Measurements from ENCODE around the gene NOC3L.

DNA sequence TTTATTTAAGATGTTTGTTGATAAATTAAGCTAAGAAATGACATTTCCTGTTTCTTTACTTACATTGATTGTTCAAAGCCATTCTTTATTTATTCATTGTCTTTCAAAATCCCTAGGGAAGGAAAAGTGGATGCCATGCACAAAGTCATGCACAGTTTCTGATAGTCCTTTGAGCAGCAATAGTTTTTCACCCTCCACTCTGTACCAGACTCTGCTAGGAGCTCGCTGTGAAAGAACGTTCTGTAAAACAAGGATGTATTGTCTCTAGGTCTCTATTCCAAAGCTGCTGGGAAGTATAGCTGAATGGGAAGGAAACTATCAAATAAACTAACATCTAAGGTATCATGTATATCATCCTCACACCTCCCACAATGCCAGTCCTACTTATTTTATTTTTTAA, 7.8 kb upstream of the NOC3L start:
- TF ChIP-seq CTCF (IDR thresholded peaks at IDR 0.05; ENCODE audit: low read depth, low read length, poor library complexity, severe bottlenecking) (no peak), EZH2phosphoT487 (IDR thresholded peaks at IDR 0.05; ENCODE audit: borderline replicate concordance, low read length) (no peak)
